GM12878 (cell line): ENCODE data around the gene CAMK2B. TPM values are rescaled to one million over a fixed set of nuclear protein-coding genes. Genes with fewer than 3 reads are reported as not detected.

Experiments
- ATAC-seq: fragments of 200-7000 bp; cut with Tn5 transposase; 3 replicates; pipeline ENCODE4 v1.9.1; 2020; ENCODE audit warnings: mild to moderate bottlenecking, moderate library complexity
- BruUV-seq: library from RNA; stranded (reverse); fragments of 400-500 nt; replicated peaks from 2 replicates; lab custom pipeline; 2021; lab: Mats Ljungman, UMichigan
- CTCF ChIA-PET: fragments of 300-600 bp; sonication (Branson Sonifier 250); formaldehyde crosslinking; extraction: SDS; loops from one replicate; lab custom pipeline; 2021; ENCODE audit warnings: inconsistent platforms; lab: Yijun Ruan, JAX
- POLR2A ChIA-PET: fragments of 350-600 bp; formaldehyde crosslinking; extraction: SDS; loops from one replicate; lab custom pipeline; 2021; ENCODE audit warnings: inconsistent platforms; lab: Charles Lee
- RAD21 ChIA-PET: fragments of 300-600 bp; sonication (Branson Sonifier 250); formaldehyde crosslinking; loops from one replicate; lab custom pipeline; 2023; ENCODE audit warnings: antibody characterized with exemption; ENCODE audit not compliant: unreplicated experiment; lab: Charles Lee
- SMC1A ChIA-PET: fragments of 300-600 bp; sonication (Branson Sonifier 250); formaldehyde crosslinking; loops from one replicate; lab custom pipeline; 2023; ENCODE audit not compliant: unreplicated experiment, uncharacterized antibody; lab: Charles Lee
- DNase-seq: peaks from one replicate; pipeline ENCODE4 v3.0.0-alpha.2; 2011; ENCODE audit warnings: low read depth, low spot score
- FAIRE-seq: peaks from 3 replicates; lab custom pipeline; 2011; peaks lifted over from hg19 to GRCh38; lab: Jason Lieb, UNC
- H2AFZ ChIP-seq: 2 replicates; pipeline ENCODE4 v1.6.0; 2011; ENCODE audit warnings: low read depth, low read length, control low read depth; ENCODE audit not compliant: control insufficient read depth
- H3K27ac ChIP-seq: 2 replicates; pipeline ENCODE4 v1.5.1; 2011; ENCODE audit warnings: control low read depth; ENCODE audit not compliant: control insufficient read depth, insufficient read depth
- H3K27me3 ChIP-seq, 2 experiments: replicated peaks in 1 of 2; 2 replicates each; pipeline versions ENCODE4 v1.6.0 to v1.6.1; 2011; ENCODE audit warnings: low read length in 1 of 2; ENCODE audit not compliant: control insufficient read depth in 2 of 2, insufficient read depth in 2 of 2
- H3K36me3 ChIP-seq, 2 experiments: 2 replicates each; pipeline ENCODE4 v1.5.1; 2011; ENCODE audit warnings: low read length in 1 of 2; ENCODE audit not compliant: control insufficient read depth in 2 of 2, insufficient read depth in 2 of 2
- H3K4me1 ChIP-seq: 2 replicates; pipeline ENCODE4 v1.6.1; 2011; ENCODE audit warnings: mild to moderate bottlenecking, low read length, moderate library complexity, mixed read lengths; ENCODE audit not compliant: control insufficient read depth, insufficient read depth
- H3K4me2 ChIP-seq: 2 replicates; pipeline ENCODE4 v1.6.0; 2011; ENCODE audit warnings: control low read depth; ENCODE audit not compliant: control insufficient read depth, insufficient read depth
- H3K4me3 ChIP-seq: fragments of 200-600 bp; sonication (generic); 2 replicates; pipeline ENCODE4 v1.5.1; 2016
- H3K79me2 ChIP-seq: 2 replicates; pipeline ENCODE4 v1.6.0; 2011; ENCODE audit warnings: low read length; ENCODE audit not compliant: control insufficient read depth, insufficient read depth
- H3K9ac ChIP-seq: 2 replicates; pipeline ENCODE4 v1.8.0; 2011; ENCODE audit warnings: low read length, control low read depth, mixed read lengths; ENCODE audit not compliant: control insufficient read depth, insufficient read depth
- H3K9me3 ChIP-seq: replicated peaks from 3 replicates; pipeline ENCODE4 v1.5.1; 2011; ENCODE audit warnings: mild to moderate bottlenecking, low read length; ENCODE audit not compliant: control insufficient read depth, insufficient read depth
- H4K20me1 ChIP-seq: 2 replicates; pipeline ENCODE4 v1.6.0; 2011; ENCODE audit not compliant: control insufficient read depth, insufficient read depth
- MEF2A ChIP-seq: IDR thresholded peaks from 2 replicates; pipeline ENCODE4 v1.6.1; 2011; ENCODE audit warnings: low read depth, mild to moderate bottlenecking, low read length, moderate library complexity; ENCODE audit not compliant: insufficient read depth
- PAX5 ChIP-seq: IDR thresholded peaks from 2 replicates; pipeline ENCODE4 v1.6.1; 2011; ENCODE audit warnings: low read depth, low read length, borderline replicate concordance
- TARDBP ChIP-seq: IDR thresholded peaks from 2 replicates; pipeline ENCODE4 v1.6.1; 2016; ENCODE audit warnings: borderline replicate concordance
- WGBS: methylation state at CpG from one replicate; pipeline ENCODE4 v1.1.6; 2016; ENCODE audit warnings: low lambda C conversion rate; ENCODE audit not compliant: insufficient replicate concordance, insufficient coverage; ENCODE audit errors: missing lambda C conversion rate; 5-methylcytosine and 5-hydroxymethylcytosine counted together
- in situ Hi-C: fragments of 300-500 bp; cut with MboI; formaldehyde crosslinking; loops from 9 replicates; pipeline ENCODE4 v1.14.3; 2018; ENCODE audit warnings: mixed read lengths
- intact Hi-C: fragments of 100-400 bp; cut with micrococcal nuclease; formaldehyde crosslinking; loops from one replicate; pipeline ENCODE4 v1.14.2; 2022; ENCODE audit not compliant: unreplicated experiment
- polyA plus RNA-seq, 11 experiments: library from polyadenylated mRNA; depleted of rRNA in 4 of 11; unstranded in 6 of 11; stranded (reverse) in 5 of 11; fragments of >200 nt; fragmentation: Nextera tagmentation in 4 of 11; fragmentation: Illumina TruSeq in 1 of 11; extraction: Ambion mirVana in 4 of 11; extraction: Trizol in 1 of 11; gene quantifications; 1 replicate in 1 of 11; 2 replicates in 10 of 11; pipeline versions ENCODE4 v1.2.1 to v1.2.3, GENCODE V29; 2011 to 2016; ENCODE audit warnings: inconsistent platforms in 2 of 11, missing spikeins in 2 of 11, low read depth in 1 of 11
- total RNA-seq, 4 experiments: library from RNA; depleted of rRNA in 3 of 4; stranded (reverse); fragments of >200 nt in 3 of 4; fragmentation: Illumina TruSeq in 1 of 4; extraction: Trizol in 1 of 4; gene quantifications; 2 replicates each; pipeline versions ENCODE4 v1.2.1 to v1.2.3, GENCODE V29; 2013 to 2021
- TF ChIP-seq, protein P1 (sequence below): fragments of 450-650 bp; IDR thresholded peaks from 2 replicates; pipeline ENCODE4 v1.6.1; 2016; ENCODE audit warnings: mild to moderate bottlenecking

The CAMK2B gene
- total and polyA plus RNA-seq, 10 of the 15 experiments (the other 5 are each of a cell fraction or from before 2014, with no cell fraction given) = 0.06 to 0.23 (median 0.11) TPM; not detected in 5

DNA sequence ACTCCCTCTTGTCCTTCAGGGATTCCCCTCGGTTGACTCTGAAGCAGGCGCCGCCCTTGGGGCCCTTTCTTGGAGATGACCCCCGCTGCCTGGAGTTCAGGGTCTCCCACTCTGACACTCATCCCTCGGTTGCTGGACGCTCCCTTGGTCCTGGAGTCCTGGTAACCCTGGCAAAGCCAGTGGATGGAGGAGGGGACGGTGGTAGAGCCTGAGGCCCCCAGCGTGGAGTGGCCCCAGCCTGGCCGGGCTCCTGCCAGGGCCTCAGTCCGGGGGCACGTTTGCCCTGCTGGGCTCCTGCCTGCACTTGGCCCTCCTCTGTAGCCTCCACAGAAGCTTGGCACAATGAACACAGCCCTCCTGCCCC lies 9.3 kb upstream of the CAMK2B start:
- Histone ChIP-seq H3K4me1 (no peaks in the 10 kb centered on the region), H3K27me3 (no peaks in the 10 kb centered on the region), H3K4me2 (no peak overlapping the region), H3K9ac (no peak overlapping the region), H4K20me1 (no peaks in the 10 kb centered on the region), H3K4me3 (no peak overlapping the region), H3K27ac (no peak overlapping the region), H2AFZ (no peak overlapping the region), H3K79me2 (no peaks in the 10 kb centered on the region), H3K9me3 (no peaks in the 10 kb centered on the region; the same call in 2 of the 3 replicates), H3K36me3 (no peaks in the 10 kb centered on the region)
- CTCF ChIA-PET = no interaction called here
- in situ Hi-C loops (no loop called here), intact Hi-C loops (no loop called here)
- POLR2A ChIA-PET = no interaction called here
- RAD21 ChIA-PET = no interaction called here
- ATAC-seq (no peak), DNase-seq (no peak), FAIRE-seq (no peak)
- WGBS = 77% methylated on average over 6 of the region's 11 CpGs
- SMC1A ChIA-PET = no interaction called here
- TF ChIP-seq, protein P1, sequence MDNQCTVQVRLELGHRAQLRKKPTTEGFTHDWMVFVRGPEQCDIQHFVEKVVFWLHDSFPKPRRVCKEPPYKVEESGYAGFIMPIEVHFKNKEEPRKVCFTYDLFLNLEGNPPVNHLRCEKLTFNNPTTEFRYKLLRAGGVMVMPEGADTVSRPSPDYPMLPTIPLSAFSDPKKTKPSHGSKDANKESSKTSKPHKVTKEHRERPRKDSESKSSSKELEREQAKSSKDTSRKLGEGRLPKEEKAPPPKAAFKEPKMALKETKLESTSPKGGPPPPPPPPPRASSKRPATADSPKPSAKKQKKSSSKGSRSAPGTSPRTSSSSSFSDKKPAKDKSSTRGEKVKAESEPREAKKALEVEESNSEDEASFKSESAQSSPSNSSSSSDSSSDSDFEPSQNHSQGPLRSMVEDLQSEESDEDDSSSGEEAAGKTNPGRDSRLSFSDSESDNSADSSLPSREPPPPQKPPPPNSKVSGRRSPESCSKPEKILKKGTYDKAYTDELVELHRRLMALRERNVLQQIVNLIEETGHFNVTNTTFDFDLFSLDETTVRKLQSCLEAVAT = no peak
- TF ChIP-seq PAX5 (no peak), TARDBP (no peak)
- BruUV-seq = no TSS peak

GRCh38 chr7:44333911-44334733 lies 8.7 kb upstream of the CAMK2B start:
- CTCF ChIA-PET = no interaction called here
- Histone ChIP-seq H3K4me1 (no peaks in the 10 kb centered on the region), H3K27me3 (no peaks in the 10 kb centered on the region), H3K27ac (no peak overlapping the region), H3K79me2 (no peaks in the 10 kb centered on the region), H3K4me3 (no peak overlapping the region), H3K9me3 (no peaks in the 10 kb centered on the region; the same call in 2 of the 3 replicates)
- no TSS peak for BruUV-seq
- ATAC-seq (no peak), FAIRE-seq (no peak)
- SMC1A ChIA-PET = no interaction called here
- TF ChIP-seq MEF2A = no peak
- TF ChIP-seq, all 136 proteins: peak for 0
- Histone ChIP-seq H3K9ac (no peak overlapping the region), H3K4me2 (no peak overlapping the region), H2AFZ (no peak overlapping the region), H4K20me1 (no peaks in the 10 kb centered on the region), H3K36me3 (no peaks in the 10 kb centered on the region)
- intact Hi-C loops = no loop called here
- DNase-seq = no peak
- RAD21 ChIA-PET = no interaction called here
- in situ Hi-C loops = no loop called here
- WGBS = 18% methylated on average over 19 of the region's 19 CpGs
- POLR2A ChIA-PET = no interaction called here
